ENCODE data around the gene IPPK. TPM values are rescaled to one million over a fixed set of nuclear protein-coding genes. Genes with fewer than 3 reads are reported as not detected.

IPPK gene
- total and polyA plus RNA-seq, 2 of the 4 experiments (the other 2 are of a cell fraction) = 25.1 to 26.8 TPM

DNA sequence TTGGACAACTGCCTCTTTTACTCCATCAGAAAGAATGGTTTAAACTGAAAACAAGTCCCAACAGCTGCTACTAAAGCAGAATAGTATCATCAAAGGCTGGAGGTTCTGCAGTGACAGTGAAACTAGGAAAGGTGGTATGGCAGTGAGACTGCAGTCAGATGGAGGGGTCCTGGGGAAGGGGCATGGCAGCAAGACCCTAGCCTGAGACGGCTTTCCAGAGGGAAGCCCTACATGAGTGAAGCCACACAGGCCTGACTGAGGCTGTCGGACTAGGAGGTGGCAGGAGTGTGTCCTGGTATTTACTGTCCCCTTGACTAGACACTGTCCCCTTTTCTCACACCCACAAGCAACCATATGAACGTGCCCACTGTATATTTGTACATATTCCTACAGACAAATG lies 40.4 kb upstream of the IPPK start:
- Histone ChIP-seq H3K9me1 (ENCODE audit: insufficient read depth, low read length) (no peaks in the 10 kb centered on the region), H3K4ac (ENCODE audit: low read depth, low read length) (no peak overlapping the region), H3K27ac (ENCODE audit: insufficient read depth, low read length) (no peak overlapping the region), H2BK5ac (ENCODE audit: low read depth, low read length, poor library complexity, severe bottlenecking) (no peak overlapping the region), H3K79me1 (ENCODE audit: low read depth in 1 of 2, low read length in 2 of 2) (0 out of 4 replicates have a peak, but pooled peaks cover 0 to 12% of the 10 kb centered on the region in 2 experiments), H2BK15ac (ENCODE audit: low read depth, low read length) (no peak overlapping the region), H3K18ac (ENCODE audit: low read depth, low read length) (no peak overlapping the region), H4K5ac (ENCODE audit: low read depth, low read length) (no peak overlapping the region), H3K4me3 (ENCODE audit: insufficient read depth, low read depth, low read length) (no peak overlapping the region), H3K56ac (ENCODE audit: extremely low read depth, insufficient read depth, low read length) (no peak overlapping the region), H4K20me1 (ENCODE audit: insufficient read depth, low read length) (no peaks in the 10 kb centered on the region), H2AK9ac (replicated peaks; ENCODE audit: low read depth, low read length, poor library complexity) (no peak overlapping the region), H3K14ac (replicated peaks; ENCODE audit: low read depth, low read length) (no peak overlapping the region), H3K9me3 (ENCODE audit: control insufficient read depth, insufficient read depth, low read length) (no peaks in the 10 kb centered on the region), H3K9ac (ENCODE audit: low read depth, low read length) (no peak overlapping the region), H3K4me2 (ENCODE audit: low read depth, low read length) (no peak overlapping the region), H2AFZ (replicated peaks; ENCODE audit: low read length, poor library complexity) (no peak overlapping the region), H3K23ac (ENCODE audit: low read depth, low read length) (no peak overlapping the region), H2BK20ac (ENCODE audit: low read depth, low read length) (no peak overlapping the region), H4K91ac (ENCODE audit: insufficient read depth, low read depth, low read length) (no peak overlapping the region), H3K27me3 (ENCODE audit: control insufficient read depth, insufficient read depth, low read length) (no peaks in the 10 kb centered on the region), H2AK5ac (ENCODE audit: low read depth, low read length) (no peak overlapping the region), H3K36me3 (ENCODE audit: control insufficient read depth, insufficient read depth, low read length) (peaks cover 34% of the 10 kb centered on the region), H4K8ac (ENCODE audit: low read depth in 2 of 2, low read length in 2 of 2) (no peak overlapping the region), H3K4me1 (ENCODE audit: control insufficient read depth, insufficient read depth, low read length) (no peaks in the 10 kb centered on the region), H2BK120ac (ENCODE audit: low read depth, low read length) (no peak overlapping the region)
- no TSS peak for BruUV-seq (replicated peaks)
- ATAC-seq (ENCODE audit: low read depth) = no peak
- in situ Hi-C loops (cut with MboI; ENCODE audit: low sequenced_read_pairs) = no loop called here
- dilution Hi-C loops (cut with HindIII; ENCODE audit: low sequenced_read_pairs, unreplicated experiment) = no loop called here
- WGBS, 2 experiments (ENCODE audit: extremely low coverage in 2 of 2, insufficient read length in 1 of 2) = no CpG with 5 or more reads among the region's 3 CpGs
- TF ChIP-seq CTCF (conservative IDR thresholded peaks at IDR 0.05; ENCODE audit: low read depth, low read length) = no peak
- TF ChIP-seq NFE2L2 (IDR thresholded peaks at IDR 0.05; ENCODE audit: low read depth, low read length) = no peak
- TF ChIP-seq, protein P1, sequence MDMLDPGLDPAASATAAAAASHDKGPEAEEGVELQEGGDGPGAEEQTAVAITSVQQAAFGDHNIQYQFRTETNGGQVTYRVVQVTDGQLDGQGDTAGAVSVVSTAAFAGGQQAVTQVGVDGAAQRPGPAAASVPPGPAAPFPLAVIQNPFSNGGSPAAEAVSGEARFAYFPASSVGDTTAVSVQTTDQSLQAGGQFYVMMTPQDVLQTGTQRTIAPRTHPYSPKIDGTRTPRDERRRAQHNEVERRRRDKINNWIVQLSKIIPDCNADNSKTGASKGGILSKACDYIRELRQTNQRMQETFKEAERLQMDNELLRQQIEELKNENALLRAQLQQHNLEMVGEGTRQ (IDR thresholded peaks at IDR 0.05; ENCODE audit: low read depth, low read length) = no peak
- no peak for TF ChIP-seq RAD21 (IDR thresholded peaks at IDR 0.05; ENCODE audit: low read length)
- no peak for TF ChIP-seq RCOR1 (IDR thresholded peaks at IDR 0.05; ENCODE audit: insufficient replicate concordance, low read length)
- intact Hi-C loops (cut with micrococcal nuclease) = no loop called here
- ChIA-PET CTCF (no interaction called here), POLR2A (ENCODE audit: unreplicated experiment) (no interaction called here)
- no peak for DNase-seq
